Tibial nerve (tissue), 3 donors: ENCODE measurements around the gene DDIT4.

Experiments
- POLR2A ChIP-seq, 2 donors: fragments of 450-650 bp; IDR thresholded peaks; one replicate each; pipeline ENCODE4 v1.6.1; 2017; ENCODE audit warnings: antibody characterized with exemption in 2 of 2, mild to moderate bottlenecking in 2 of 2, moderate library complexity in 2 of 2
- TF ChIP-seq, protein P1 (sequence below), 5 experiments: fragments of 200-600 bp in 3 of 5; fragments of 450-650 bp in 2 of 5; sonication (generic) in 3 of 5; IDR thresholded peaks; one replicate each; pipeline ENCODE4 v1.5.1; 2016 to 2019; ENCODE audit warnings: antibody characterized with exemption in 5 of 5, mild to moderate bottlenecking in 3 of 5, moderate library complexity in 2 of 5

- no peak for TF ChIP-seq POLR2A (IDR thresholded peaks at IDR 0.05)
- TF ChIP-seq, protein P1, sequence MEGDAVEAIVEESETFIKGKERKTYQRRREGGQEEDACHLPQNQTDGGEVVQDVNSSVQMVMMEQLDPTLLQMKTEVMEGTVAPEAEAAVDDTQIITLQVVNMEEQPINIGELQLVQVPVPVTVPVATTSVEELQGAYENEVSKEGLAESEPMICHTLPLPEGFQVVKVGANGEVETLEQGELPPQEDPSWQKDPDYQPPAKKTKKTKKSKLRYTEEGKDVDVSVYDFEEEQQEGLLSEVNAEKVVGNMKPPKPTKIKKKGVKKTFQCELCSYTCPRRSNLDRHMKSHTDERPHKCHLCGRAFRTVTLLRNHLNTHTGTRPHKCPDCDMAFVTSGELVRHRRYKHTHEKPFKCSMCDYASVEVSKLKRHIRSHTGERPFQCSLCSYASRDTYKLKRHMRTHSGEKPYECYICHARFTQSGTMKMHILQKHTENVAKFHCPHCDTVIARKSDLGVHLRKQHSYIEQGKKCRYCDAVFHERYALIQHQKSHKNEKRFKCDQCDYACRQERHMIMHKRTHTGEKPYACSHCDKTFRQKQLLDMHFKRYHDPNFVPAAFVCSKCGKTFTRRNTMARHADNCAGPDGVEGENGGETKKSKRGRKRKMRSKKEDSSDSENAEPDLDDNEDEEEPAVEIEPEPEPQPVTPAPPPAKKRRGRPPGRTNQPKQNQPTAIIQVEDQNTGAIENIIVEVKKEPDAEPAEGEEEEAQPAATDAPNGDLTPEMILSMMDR (IDR thresholded peaks at IDR 0.05) = no peak
Observed at GRCh38 chr10:72315611-72316385, 42.1 kb downstream of the DDIT4 start.
